Endothelial cell of umbilical vein (primary cell): ENCODE data around the gene MOB3A.

Source experiments
- EZH2 ChIP-seq: IDR thresholded peaks from 2 replicates; pipeline ENCODE4 v1.6.1; 2012; ENCODE audit warnings: borderline replicate concordance, low read depth, mild to moderate bottlenecking, moderate library complexity, low read length, inconsistent platforms; ENCODE audit not compliant: severe bottlenecking
- JUN ChIP-seq: IDR thresholded peaks from 2 replicates; pipeline ENCODE4 v1.6.1; 2011; ENCODE audit warnings: borderline replicate concordance, low read depth; ENCODE audit not compliant: insufficient read length, insufficient read depth
- MYC ChIP-seq: IDR thresholded peaks from one replicate; pipeline ENCODE4 v1.6.1; 2011; ENCODE audit warnings: mild to moderate bottlenecking, low read depth, low read length
- POLR2A ChIP-seq: IDR thresholded peaks from 2 replicates; pipeline ENCODE4 v1.6.1; 2012; ENCODE audit warnings: low read depth, mild to moderate bottlenecking, control low read depth, low read length
- TF ChIP-seq, protein P1 (sequence below), 2 donors: IDR thresholded peaks; 1 replicate in 1 of 2; 2 replicates in 1 of 2; pipeline ENCODE4 v1.5.1; 2011; ENCODE audit warnings: low read length in 2 of 2, mild to moderate bottlenecking in 2 of 2, moderate library complexity in 2 of 2, control low read depth in 1 of 2, inconsistent platforms in 1 of 2, low read depth in 1 of 2; ENCODE audit not compliant: insufficient read depth in 1 of 2; ENCODE audit errors: extremely low read depth in 1 of 2

DNA sequence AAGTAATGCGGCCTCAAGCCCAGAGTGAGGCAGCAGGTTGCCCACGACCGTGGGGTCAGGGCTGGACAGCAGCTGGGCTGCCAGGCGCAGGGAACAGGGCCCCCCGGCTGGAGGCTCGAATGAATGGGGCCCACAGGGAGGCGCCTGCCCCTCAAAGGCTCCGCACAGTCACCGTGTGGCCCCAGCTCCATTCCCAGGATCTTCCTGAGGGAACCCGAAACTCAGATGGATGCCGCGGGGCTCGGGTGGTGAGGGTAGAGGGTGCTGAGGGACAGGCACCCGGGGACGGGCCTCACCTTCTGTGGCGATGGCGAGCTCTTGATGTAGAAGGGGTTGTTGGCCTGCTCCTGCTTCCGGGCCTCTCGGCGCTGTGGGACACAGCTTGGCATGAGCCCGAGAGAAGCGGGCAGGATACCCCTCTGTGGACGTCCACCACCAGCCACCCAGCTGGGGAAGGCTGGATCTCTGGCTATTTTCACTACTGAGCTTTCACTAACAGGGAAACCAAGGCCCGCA, 19.8 kb upstream of the MOB3A start:
- TF ChIP-seq, protein P1, sequence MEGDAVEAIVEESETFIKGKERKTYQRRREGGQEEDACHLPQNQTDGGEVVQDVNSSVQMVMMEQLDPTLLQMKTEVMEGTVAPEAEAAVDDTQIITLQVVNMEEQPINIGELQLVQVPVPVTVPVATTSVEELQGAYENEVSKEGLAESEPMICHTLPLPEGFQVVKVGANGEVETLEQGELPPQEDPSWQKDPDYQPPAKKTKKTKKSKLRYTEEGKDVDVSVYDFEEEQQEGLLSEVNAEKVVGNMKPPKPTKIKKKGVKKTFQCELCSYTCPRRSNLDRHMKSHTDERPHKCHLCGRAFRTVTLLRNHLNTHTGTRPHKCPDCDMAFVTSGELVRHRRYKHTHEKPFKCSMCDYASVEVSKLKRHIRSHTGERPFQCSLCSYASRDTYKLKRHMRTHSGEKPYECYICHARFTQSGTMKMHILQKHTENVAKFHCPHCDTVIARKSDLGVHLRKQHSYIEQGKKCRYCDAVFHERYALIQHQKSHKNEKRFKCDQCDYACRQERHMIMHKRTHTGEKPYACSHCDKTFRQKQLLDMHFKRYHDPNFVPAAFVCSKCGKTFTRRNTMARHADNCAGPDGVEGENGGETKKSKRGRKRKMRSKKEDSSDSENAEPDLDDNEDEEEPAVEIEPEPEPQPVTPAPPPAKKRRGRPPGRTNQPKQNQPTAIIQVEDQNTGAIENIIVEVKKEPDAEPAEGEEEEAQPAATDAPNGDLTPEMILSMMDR (IDR thresholded peaks at IDR 0.05; ENCODE audit: extremely low read depth in 1 of 2, insufficient read depth in 1 of 2, low read depth in 1 of 2, low read length in 2 of 2) = no peak
- TF ChIP-seq MYC = no peak
- TF ChIP-seq JUN = no peak
- no peak for TF ChIP-seq POLR2A
- TF ChIP-seq EZH2 = no peak
